Endodermal cell (in vitro differentiated cells): ENCODE measurements around the gene NXPH4. TPM values are rescaled to one million over a fixed set of nuclear protein-coding genes. Genes with fewer than 3 reads are reported as not detected.

Experiments used
- DNase-seq: peaks from one replicate; pipeline ENCODE4 v3.0.0-alpha.2; 2017
- H3K27ac ChIP-seq: 2 replicates; pipeline ENCODE4 v1.5.1; 2013; ENCODE audit warnings: mild to moderate bottlenecking, low read depth, low read length, moderate library complexity
- H3K27me3 ChIP-seq: 2 replicates; pipeline ENCODE4 v1.6.1; 2013; ENCODE audit warnings: mild to moderate bottlenecking, low read length, moderate library complexity; ENCODE audit not compliant: insufficient read depth, control insufficient read depth, poor library complexity, severe bottlenecking
- H3K36me3 ChIP-seq: 2 replicates; pipeline ENCODE4 v1.7.0; 2013; ENCODE audit warnings: mild to moderate bottlenecking, low read length, moderate library complexity; ENCODE audit not compliant: control insufficient read depth, insufficient read depth
- H3K4me1 ChIP-seq: one replicate; pipeline ENCODE4 v1.7.0; 2013; ENCODE audit warnings: low read length; ENCODE audit not compliant: control insufficient read depth, insufficient read depth
- H3K4me3 ChIP-seq: 2 replicates; pipeline ENCODE4 v1.5.1; 2013; ENCODE audit warnings: mild to moderate bottlenecking, low read length, moderate library complexity
- H3K9ac ChIP-seq: 2 replicates; pipeline ENCODE4 v1.6.1; 2013; ENCODE audit warnings: mild to moderate bottlenecking, low read length, moderate library complexity; ENCODE audit not compliant: poor library complexity, severe bottlenecking; ENCODE audit errors: extremely low read depth
- H3K9me3 ChIP-seq: 2 replicates; pipeline ENCODE4 v1.6.1; 2013; ENCODE audit warnings: mild to moderate bottlenecking, low read length, moderate library complexity; ENCODE audit not compliant: control insufficient read depth
- H3K27ac Mint-ChIP-seq: 2 replicates; pipeline ENCODE4 v1.8.0; 2020; ENCODE audit warnings: mixed read lengths
- H3K27me3 Mint-ChIP-seq: 2 replicates; pipeline ENCODE4 v1.8.0; 2021; ENCODE audit warnings: mild to moderate bottlenecking, mixed read lengths; ENCODE audit not compliant: insufficient read depth
- H3K36me3 Mint-ChIP-seq: 2 replicates; pipeline ENCODE4 v1.8.0; 2020; ENCODE audit warnings: low read depth, mixed read lengths
- H3K4me1 Mint-ChIP-seq: 2 replicates; pipeline ENCODE4 v1.8.0; 2020; ENCODE audit warnings: mixed read lengths
- H3K4me3 Mint-ChIP-seq: 2 replicates; pipeline ENCODE4 v1.8.0; 2020; ENCODE audit warnings: mild to moderate bottlenecking, moderate library complexity, mixed read lengths
- H3K9me3 Mint-ChIP-seq: 2 replicates; pipeline ENCODE4 v1.8.0; 2020; ENCODE audit warnings: mild to moderate bottlenecking, mixed read lengths
- CTCF ChIP-seq: fragments of 200-600 bp; sonication (generic); conservative IDR thresholded peaks from 2 replicates; pipeline ENCODE4 v1.5.0; 2021; ENCODE audit warnings: antibody characterized with exemption, mild to moderate bottlenecking
- WGBS, 2 experiments: methylation state at CpG; one replicate each; pipeline versions ENCODE4 v1.1.5 to v1.1.7; 2013; ENCODE audit warnings: missing lambda C conversion rate in 2 of 2, mixed read lengths in 1 of 2; ENCODE audit not compliant: insufficient coverage in 1 of 2, insufficient read length in 1 of 2; 5-methylcytosine and 5-hydroxymethylcytosine counted together
- total RNA-seq, 2 donors: library from RNA; stranded (reverse); fragmentation: NEBNext Ultra II Directional in 1 of 2; extraction: Animal tissue kit (Norgen Biotek cat#: 25700) in 1 of 2; gene quantifications; 2 replicates in 1 of 2; 3 replicates in 1 of 2; pipeline ENCODE4 v1.2.1, GENCODE V29; 2021

The NXPH4 gene
- total RNA-seq, 2 donors from 2014 or later = 0.31 to 1.1 TPM

- peaks cover 54% of the 10 kb centered on the region for H3K27me3 ChIP-seq
- WGBS, 2 experiments = 27 to 31% methylated on average over 17 to 34 of the region's 41 CpGs
Measured at GRCh38 chr12:57243521-57244311, 27.1 kb downstream of the NXPH4 start.

GRCh38 chr12:57244312-57244696 is 27.7 kb downstream of the NXPH4 start:
- Mint-ChIP-seq H3K27ac (no peak overlapping the region), H3K27me3 (peaks cover 55% of the 10 kb centered on the region), H3K4me3 (no peak overlapping the region), H3K9me3 (no peaks in the 10 kb centered on the region), H3K4me1 (peaks cover 23% of the 10 kb centered on the region), H3K36me3 (peaks cover 4% of the 10 kb centered on the region)
- Histone ChIP-seq H3K4me1 (no peaks in the 10 kb centered on the region), H3K9me3 (no peaks in the 10 kb centered on the region), H3K36me3 (no peaks in the 10 kb centered on the region), H3K27ac (no peak overlapping the region), H3K27me3 (peaks cover 48% of the 10 kb centered on the region), H3K4me3 (no peak overlapping the region), H3K9ac (no peak overlapping the region)
- peak; percentile 57 for DNase-seq
- 78% methylated on average over 6 of the region's 6 CpGs; no CpG with 5 or more reads in 1 of the 2 experiments for WGBS, 2 experiments
- no peak for TF ChIP-seq CTCF

More at GRCh38 chr12:57243521-57244311, 27.1 kb downstream of the NXPH4 start:
- Mint-ChIP-seq H3K27ac (no peak overlapping the region), H3K4me3 (peak overlapping the region; percentile 54), H3K4me1 (peaks cover 25% of the 10 kb centered on the region), H3K9me3 (no peaks in the 10 kb centered on the region), H3K36me3 (peaks cover 4% of the 10 kb centered on the region), H3K27me3 (peaks cover 61% of the 10 kb centered on the region)
- peak overlapping the region; percentile 65 for H3K4me3 ChIP-seq
- H3K9me3 ChIP-seq = no peaks in the 10 kb centered on the region
- H3K36me3 ChIP-seq = no peaks in the 10 kb centered on the region
- no peaks in the 10 kb centered on the region for H3K4me1 ChIP-seq
- H3K9ac ChIP-seq = no peak overlapping the region
- DNase-seq = peak; percentile 99
- H3K27ac ChIP-seq = no peak overlapping the region
- peak; percentile 89 for TF ChIP-seq CTCF

GRCh38 chr12:57247041-57247440 is 30.4 kb downstream of the NXPH4 start:
- Histone ChIP-seq H3K27ac (no peak overlapping the region), H3K27me3 (peaks cover 21% of the 10 kb centered on the region), H3K4me3 (no peak overlapping the region), H3K9ac (no peak overlapping the region), H3K9me3 (no peaks in the 10 kb centered on the region), H3K4me1 (no peaks in the 10 kb centered on the region), H3K36me3 (no peaks in the 10 kb centered on the region)
- Mint-ChIP-seq H3K4me3 (no peak overlapping the region), H3K4me1 (peaks cover 11% of the 10 kb centered on the region), H3K36me3 (peaks cover 4% of the 10 kb centered on the region), H3K27me3 (peaks cover 28% of the 10 kb centered on the region), H3K27ac (no peak overlapping the region), H3K9me3 (no peaks in the 10 kb centered on the region)
- peak; percentile 71 for DNase-seq
- TF ChIP-seq CTCF = no peak
- 67% methylated on average over 1 of the region's 1 CpG; no CpG with 5 or more reads in 1 of the 2 experiments for WGBS, 2 experiments
